HG02588 (cell line): Measurements from ENCODE around the gene FRMPD2.
"Not testable (repeated sequence)": the region's sequence is repeated elsewhere in the genome, so short reads cannot be mapped to it uniquely, and the experiment has no call there.

ENCODE experiments used
- ATAC-seq: cut with Tn5 transposase; IDR thresholded peaks from one replicate; pipeline ENCODE4 v1.9.1; 2021; ENCODE audit warnings: mild to moderate bottlenecking, moderate library complexity; ENCODE audit not compliant: unreplicated experiment

FRMPD2 gene

DNA sequence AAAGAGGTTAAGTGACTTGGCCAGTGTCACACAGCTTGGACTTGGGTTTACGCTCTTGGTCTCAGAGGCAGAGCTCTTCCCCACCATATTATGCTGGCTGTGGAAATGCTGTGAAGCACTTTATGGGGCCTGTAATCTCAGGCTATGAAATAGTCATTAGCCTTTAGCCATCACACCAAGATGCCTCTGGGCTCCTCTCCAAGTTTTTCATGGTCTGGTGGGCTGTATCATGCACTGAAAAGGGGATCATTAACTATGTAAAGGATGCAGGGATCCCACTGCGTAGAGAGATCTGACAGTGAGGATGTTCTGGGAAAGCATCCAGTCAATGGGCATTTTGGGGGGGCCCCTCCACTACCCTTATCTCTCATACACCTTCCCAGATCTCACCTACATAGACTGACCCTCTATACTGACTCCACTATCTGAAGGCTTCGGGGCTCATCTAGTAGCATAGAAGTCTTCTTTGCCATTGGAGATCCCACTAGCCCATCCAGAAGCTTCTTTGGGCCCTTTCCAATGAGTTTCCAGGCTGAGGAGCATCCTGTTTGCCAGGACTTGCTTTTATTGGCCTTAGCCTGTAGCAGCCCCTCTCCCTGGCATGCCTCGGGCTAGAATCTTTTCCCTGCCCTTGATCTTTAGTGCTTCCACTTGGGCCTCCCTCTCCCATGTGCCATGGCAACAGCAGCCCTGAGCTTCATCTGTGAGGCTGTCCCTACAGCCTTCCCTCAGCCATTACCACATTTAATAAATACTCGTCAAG lies 19.6 kb downstream of the FRMPD2 start:
- no peak for ATAC-seq

DNA sequence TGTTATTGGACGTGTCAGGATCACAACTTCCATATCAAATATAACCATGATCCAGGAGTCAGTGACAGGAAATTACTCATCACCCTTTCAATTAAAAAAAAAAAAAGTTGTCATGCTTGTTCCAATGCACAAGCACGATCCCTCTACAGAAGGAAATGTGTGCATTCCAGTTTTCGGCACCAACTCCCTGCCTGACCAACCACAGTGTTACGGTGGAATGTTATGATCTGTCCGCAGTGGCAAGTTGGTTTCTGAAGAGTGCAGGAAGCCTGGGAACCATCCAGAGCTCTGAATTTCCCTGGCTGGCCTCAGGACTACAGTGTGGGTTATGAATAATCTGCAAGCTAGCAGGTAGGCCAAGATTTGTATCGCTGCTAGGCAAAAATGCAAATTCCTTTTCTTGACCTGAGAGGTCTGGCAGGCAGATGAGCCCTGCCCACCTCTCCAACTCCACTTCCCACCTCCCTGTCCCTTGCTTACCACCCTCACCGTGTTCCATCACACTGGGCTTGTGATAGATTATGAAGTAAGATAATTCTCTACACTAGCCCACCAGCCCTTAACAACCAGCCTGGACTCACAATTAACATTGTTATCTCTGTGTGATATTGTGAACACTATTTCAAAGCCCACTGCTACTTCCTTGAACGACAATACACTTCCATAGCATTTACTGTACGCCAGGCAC lies 20.4 kb downstream of the FRMPD2 start:
- ATAC-seq = no peak

DNA sequence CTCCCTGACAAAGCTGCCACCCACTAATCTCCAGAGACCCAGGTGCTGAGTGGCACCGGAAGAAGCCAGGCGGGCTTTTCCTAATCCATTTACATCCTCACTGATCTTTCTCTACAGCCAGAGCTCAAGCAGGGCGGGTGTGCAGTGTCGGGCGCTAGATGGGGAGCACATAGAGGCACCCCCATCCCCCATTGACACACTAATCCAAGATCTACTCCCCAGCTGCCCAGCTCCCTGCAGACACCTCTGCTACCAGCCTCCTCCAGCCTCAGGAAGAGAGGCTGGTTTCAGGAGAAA lies 22.2 kb downstream of the FRMPD2 start:
- no peak for ATAC-seq

DNA sequence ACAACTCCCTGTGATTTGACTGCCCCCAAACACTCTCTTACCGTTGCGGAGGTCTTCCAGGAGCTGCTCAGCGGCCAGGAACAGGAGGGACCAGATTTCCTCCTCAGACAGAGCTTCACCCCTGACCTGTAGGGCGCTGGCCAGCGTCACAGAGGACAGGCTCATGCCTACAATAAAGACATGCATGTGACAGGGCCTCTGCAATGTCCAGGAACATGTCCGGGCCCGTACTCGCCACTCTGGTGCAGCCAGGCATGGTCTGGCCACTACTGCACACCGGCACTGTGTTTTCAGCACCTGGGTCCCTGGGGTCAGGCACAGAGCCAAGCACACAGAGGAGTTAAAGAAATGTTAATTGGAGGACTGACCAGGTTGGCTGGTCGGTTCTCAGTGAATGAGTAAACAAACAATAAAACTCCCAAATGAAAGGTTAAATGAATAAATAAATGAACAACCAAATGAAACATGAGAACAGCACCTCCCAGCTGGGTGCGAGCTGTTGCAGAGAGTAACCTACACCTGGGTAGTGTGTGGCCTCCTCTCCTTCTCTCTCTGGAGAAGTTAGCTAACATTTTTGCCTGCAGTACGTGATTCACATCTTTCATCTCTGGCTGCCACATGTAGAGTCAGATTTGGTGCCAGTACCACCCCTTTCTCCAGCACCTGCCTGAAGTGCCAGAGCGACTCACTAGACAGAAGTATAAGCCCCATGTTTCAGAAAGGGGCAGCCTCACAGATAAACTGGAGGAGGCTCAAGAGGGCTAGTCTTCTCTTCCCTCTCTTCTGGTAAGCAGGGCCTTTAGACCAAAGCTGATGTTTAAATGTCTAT lies 22.8 kb downstream of the FRMPD2 start:
- ATAC-seq = no peak

DNA sequence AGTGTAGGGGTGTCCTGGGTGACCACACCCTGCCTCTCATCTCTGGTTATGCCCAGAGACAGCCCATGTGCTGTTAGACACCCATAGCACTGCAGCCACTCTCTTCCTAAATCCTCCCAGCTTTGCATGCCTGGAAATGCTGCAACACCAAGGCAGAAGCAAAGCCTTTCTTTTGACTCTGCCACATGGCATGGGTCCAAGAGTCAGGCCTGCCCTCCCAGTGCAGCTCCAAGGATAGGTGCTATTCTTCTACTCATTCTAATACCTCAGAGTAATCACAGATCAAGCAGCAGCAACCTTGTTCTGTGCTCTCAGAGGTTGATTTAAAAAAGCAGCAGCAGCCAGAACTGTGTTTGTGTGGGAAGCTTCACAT lies 23.4 kb downstream of the FRMPD2 start:
- ATAC-seq = no peak

DNA sequence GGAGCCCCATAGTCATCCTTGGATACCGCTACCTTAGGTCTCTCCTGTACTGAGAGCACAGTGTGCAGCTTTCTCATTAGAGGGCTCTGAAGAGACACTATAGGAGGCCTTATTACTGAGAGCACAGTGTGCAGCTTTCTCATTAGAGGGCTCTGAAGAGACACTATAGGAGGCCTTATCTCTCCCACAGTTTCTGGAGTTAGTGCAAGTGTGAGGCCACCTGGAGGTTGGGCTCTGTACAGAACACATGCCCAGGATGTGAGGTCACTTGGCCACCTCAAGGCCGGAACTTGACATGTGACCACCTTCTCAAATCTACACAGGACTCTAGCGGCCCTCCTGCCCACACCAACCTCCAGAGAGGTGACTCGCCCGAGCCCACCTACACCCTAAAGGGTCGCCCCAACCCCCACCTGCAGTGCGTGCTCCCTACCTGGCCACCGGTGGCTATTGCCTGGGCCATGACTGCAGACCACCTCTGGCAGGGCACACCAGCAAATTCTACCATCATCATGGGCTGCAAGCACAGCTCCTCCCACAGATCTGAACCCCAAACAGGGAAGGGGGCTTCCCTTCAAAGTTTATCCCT lies 24.6 kb downstream of the FRMPD2 start:
- ATAC-seq = no peak

DNA sequence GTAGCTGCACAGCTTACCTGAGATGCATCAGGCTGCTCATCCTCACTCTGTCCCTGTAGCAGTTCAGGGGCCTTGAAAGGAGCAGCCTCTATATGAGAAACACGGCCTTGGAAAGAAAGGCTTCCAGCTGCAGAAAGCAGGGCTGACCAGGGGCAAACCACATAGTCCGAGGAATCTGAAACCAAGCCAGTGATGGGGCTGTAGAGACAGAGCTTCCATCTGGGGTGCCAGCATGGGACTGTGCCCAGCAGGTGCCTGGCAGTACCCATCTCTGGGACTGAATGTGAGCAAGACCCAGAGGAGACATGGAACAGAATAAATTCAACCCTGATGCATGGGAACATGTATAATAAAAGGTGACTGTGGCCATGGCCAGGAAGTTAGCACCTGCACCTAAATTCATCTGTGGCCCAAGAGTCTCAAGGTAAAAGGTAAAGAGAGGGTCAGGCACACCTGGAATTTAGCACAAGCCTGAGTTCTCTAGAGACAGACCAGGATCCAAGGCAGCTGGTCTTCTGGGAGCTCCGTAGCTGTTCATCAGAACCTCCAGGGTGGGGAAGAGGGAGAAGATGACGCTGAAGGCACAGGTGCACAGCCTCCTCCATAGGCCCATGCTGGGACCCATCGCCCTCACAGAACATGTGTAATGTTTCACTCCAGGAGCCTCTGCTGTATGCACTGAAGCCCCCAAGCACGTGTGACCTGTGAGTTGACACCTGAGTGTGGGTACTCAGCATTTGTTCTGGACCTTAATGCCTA lies 25.3 kb downstream of the FRMPD2 start:
- ATAC-seq = no peak

DNA sequence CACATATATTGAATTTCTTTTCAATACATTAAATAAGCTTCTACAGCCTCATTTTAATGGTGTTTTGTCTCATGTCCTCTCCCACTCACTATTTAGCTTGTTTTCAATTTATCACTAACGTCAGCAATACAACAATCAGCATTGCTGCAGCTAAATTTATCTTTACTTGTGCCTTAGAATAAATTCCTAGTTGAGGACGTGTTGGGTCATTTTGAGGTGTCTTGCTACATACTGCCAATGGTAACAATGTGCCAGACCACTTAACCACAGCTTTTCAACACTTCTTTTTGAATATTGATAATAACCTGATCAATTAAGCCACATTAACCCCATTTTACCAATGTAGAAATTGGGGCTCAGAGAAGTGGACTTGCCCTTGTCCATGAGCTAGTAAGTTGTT lies 26.0 kb downstream of the FRMPD2 start:
- ATAC-seq = no peak

DNA sequence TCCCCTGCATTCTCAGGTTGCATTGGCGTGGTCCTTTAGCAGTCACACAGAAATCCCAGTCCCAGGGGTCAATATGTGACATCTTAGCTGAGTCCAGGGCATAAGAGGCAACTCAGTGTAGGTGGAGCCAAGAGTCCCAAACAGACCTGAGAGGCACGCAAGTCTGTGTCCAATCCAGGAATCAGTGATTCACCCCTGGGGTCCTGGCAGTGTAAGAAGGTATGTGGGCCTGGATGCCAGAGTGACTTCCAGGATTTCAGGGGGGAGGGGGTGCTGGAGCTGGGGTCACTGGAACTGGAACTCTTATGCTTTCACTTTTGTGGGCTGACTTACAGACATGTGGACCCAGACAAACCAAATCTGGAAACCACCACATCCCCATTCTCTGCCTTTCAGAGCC lies 26.8 kb downstream of the FRMPD2 start:
- no peak for ATAC-seq

DNA sequence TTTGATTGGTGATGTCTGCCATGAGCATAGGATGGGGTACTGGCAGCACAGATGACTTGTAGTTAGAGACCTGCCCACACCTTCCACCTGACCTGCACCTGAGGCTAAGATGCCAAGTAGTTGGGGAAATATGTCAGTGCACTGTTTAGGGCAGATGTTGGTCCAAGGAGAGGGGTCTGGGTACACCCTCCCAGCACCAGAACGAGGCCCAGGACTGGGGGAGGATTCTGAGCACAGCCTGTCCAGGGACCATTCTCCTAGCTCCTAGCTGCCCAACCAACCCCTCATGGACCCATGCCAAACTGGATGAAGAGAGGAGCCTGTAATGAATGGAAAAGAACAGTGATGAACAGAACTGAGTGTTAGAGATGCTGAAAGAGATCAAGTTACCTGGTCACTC lies 28.0 kb downstream of the FRMPD2 start:
- ATAC-seq = no peak

DNA sequence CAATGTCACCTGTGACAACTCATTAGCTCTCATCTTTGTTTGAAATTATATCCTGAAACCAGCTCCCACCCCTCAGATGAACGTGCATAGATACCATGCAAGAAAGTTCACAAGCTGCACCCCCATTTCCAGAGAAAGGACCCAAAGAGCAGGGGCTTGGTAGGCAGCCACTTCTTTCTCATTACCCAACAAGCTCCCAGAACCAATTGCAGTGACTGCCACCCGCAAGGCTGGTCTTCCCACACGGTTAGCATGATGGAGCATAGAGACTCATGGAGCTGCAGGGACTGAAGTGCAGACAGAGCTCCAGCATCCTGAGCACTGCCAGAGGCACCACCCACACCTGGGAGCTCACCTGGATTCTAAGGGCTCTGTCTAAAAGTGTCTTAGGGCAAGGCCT lies 28.5 kb downstream of the FRMPD2 start:
- ATAC-seq = no peak

DNA sequence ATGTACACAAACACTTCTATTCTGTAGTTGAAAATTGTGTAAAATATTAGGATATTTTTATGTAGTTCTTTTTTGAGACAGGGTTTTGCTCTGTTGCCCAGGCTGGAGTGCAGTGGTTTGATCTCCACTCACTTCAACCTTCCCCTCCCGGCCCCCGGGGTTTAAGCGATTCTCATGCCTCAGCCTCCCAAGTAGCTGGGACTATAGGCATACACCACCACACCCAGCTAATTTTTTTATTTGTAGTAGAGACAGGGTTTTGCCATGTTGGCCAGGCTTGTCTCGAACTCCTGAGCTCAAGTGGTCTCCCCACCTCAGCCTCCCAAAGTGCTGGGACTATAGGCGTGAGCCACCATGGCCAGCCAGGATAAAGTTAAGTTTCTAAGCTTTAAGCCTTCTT lies 30.6 kb downstream of the FRMPD2 start:
- not testable (repeated sequence) for ATAC-seq

DNA sequence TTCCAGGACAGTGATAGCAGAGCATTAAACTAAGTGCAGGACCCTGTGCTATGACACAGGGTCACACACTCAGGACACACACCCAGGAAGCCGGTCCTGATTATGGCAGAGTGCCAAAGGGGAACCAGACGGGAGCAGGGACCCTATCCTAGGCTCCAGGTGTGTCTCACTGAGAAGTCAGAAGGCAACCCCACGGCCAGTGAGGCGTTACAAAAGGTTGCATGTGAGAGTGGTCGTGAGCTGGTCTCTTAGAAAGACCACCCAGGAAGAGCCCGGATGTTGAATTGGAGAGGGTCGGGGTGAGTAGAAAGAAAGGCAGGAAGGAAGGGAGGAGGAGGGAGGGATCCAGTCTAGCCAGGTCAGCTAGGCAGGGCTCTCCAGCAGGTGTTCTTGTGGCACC lies 31.0 kb downstream of the FRMPD2 start:
- ATAC-seq = no peak

DNA sequence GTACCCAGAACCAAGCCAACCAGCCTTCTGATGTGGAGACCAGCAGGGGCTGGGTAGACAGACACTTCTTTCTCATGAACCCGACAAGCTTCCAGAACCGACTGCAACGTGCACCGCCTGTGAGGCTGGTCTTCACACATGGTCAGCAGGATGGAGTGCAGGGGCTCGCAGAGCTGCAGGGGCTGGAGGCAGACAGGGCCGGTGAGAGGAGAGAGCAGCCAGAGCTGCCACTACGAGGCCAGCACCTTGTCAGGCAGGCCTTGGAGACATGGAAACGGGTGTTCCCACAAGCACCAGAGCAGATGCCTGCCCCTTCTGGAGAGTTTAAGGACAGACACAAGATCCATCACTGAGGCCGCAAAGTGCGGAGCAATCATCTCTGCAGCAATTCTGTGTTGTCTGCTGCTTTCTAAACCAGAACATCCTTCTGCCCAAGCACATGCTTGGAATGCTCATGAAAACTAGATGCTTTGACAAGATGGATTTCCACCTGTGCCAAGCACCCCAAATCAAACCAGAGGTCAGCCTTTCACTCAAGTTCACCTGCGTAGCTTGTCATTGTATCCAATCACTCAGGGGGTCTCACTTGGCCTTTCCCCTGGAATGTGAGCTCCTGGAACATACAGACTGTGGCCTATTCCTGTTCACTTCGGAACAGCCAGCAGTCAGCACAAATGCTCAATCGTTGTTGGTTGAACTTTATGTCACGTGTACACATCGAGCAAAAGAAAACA lies 32.2 kb downstream of the FRMPD2 start:
- no peak for ATAC-seq

DNA sequence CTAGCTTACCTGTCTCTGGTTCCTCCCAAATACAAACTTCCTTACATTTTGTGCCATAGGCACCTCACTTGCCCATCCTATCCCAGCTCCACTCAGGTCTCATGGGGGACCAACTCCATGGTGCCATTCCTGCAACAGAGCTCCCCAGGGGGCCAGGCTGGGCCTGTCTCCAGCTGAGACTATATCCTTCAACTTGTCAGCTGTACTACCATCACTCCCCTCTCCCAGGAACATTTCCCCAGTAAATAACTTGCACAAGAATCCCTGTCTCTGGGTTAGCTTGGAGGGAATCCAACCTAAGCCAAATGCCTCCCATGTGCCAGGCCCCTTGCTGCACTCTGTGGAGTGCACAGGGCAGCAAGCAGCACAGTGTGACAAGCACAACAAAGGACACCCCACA lies 33.2 kb downstream of the FRMPD2 start:
- ATAC-seq = no peak

DNA sequence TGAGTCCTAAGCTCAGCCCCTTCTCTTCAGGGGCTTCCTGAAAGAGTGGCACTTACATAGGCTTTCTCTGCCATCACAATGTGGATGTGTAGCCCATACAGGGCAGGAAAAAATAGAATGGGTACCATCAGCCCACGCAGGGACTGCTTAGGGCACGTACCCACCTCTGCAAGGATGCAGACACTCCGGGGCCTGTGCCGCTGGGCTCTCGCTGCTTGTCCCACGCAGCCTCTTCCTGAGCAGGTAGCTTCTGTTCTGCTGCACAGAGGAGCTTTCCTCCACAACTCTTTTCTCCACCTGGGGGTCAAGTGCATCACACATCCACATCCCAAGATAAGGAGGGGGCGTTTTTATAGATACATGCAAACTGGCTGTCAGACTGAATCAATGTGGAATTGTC lies 34.3 kb downstream of the FRMPD2 start:
- no peak for ATAC-seq

DNA sequence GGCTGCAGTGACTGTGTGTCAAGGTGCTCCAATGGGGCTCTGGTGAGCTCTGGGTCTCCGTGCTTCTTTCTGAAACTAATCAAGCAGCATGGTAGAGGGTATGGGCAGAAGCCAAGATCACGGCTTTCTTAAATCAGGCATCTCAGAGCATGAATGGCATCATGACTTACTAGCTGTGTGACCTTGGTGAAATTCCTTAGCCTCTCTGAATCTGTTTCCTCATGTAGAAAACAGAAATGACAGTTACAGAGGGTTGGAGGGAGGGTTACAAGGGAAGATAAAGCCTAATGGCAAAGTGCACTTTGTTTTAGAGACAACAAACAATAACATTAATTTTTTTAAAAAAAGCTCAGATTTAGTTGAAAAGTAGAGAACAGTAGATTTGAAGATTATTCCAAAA lies 34.9 kb downstream of the FRMPD2 start:
- ATAC-seq = no peak

DNA sequence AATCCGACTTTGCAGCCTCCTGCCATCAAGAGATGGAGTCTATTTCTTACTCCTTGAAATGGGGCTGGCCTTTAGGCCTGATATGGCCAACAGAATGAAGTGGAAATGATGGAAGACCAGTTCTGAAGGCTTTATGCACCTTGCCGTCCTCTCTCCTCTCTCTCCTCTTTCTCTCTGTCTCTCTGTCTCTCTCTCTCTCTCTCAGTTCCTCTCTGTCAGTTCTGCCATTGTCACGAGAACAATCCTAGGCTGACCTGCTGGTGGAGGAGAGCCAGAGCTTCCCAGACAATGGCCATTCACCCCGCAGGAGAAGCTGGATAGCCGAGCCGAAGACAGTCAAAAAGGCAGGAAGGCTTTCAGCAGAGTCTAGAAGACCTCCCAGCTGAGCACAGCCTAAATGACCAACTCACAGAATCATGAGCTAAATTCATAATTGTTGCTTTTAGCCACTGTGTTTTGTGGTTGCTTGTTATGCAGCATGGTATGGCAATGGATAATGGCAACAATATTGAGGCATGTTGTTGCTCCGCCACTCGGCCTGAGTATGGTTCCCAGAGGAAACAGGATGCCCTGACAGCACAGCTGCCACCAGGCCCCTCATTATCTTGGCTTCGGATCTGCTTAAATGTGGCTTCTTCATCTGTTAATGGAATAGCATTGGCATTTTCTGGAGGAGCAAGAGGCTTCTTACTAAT lies 35.5 kb downstream of the FRMPD2 start:
- ATAC-seq = no peak
